Measurements from ENCODE around the gene CD151. TPM values are rescaled to one million over a fixed set of nuclear protein-coding genes. Genes with fewer than 3 reads are reported as not detected.

Gene CD151
- total and polyA plus RNA-seq, 2 experiments from 2014 or later: 248 to 356 TPM

DNA sequence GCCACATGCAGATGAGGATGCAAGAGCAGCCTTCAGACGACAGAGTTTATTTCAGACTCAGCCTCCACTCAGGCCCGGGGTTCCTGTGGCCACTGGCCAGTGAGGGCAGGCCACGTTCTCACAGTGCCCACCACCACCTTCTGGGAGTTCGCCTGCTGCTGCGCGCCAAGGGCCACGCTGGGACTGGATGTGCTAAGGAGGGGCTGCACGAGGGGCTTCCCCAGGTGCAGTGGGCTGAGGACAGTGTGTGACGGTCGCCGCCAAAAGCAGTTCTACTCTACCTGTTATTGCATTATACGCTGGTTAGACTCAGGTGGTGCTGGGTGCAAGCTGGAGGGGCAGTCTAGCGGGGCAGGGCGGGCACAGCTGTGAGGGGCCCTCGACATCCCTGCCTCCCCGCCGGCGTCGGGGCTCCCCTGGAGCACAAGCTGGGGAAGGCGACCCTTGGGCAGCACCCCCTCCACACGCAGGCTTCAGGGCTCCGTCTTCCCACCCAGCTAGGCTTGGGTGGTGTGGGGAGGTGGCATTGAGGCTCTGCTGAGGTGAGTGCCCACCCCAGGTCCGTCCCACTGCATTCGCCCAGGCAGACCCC, 45.6 kb upstream of the CD151 start:
- no peak overlapping the region for H2AFZ ChIP-seq
- H3K4me2 ChIP-seq: no peak overlapping the region
- H3K36me3 ChIP-seq (replicated peaks; ENCODE audit: insufficient read depth, low read depth): no peaks in the 10 kb centered on the region
- 95% methylated on average over 24 of the region's 24 CpGs for whole genome bisulfite sequencing (ENCODE audit: low lambda C conversion rate, missing lambda C conversion rate)
- peaks cover 9% of the 10 kb centered on the region for H3K4me1 ChIP-seq (ENCODE audit: insufficient read depth)
- H4K20me1 ChIP-seq (ENCODE audit: insufficient read depth, poor library complexity, severe bottlenecking): no peaks in the 10 kb centered on the region
- DNase-seq (ENCODE audit: low spot score): no peak
- H3K79me2 ChIP-seq: no peaks in the 10 kb centered on the region
- H3K4me3 ChIP-seq: no peak overlapping the region
- H3K9me3 ChIP-seq (ENCODE audit: low read depth): no peaks in the 10 kb centered on the region
- TF ChIP-seq, protein P1, sequence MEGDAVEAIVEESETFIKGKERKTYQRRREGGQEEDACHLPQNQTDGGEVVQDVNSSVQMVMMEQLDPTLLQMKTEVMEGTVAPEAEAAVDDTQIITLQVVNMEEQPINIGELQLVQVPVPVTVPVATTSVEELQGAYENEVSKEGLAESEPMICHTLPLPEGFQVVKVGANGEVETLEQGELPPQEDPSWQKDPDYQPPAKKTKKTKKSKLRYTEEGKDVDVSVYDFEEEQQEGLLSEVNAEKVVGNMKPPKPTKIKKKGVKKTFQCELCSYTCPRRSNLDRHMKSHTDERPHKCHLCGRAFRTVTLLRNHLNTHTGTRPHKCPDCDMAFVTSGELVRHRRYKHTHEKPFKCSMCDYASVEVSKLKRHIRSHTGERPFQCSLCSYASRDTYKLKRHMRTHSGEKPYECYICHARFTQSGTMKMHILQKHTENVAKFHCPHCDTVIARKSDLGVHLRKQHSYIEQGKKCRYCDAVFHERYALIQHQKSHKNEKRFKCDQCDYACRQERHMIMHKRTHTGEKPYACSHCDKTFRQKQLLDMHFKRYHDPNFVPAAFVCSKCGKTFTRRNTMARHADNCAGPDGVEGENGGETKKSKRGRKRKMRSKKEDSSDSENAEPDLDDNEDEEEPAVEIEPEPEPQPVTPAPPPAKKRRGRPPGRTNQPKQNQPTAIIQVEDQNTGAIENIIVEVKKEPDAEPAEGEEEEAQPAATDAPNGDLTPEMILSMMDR (IDR thresholded peaks at IDR 0.05; ENCODE audit: poor library complexity): no peak
- no peak for TF ChIP-seq EZH2phosphoT487 (IDR thresholded peaks at IDR 0.05; ENCODE audit: low read depth, severe bottlenecking, unreplicated experiment)
- no peak for TF ChIP-seq EZH2 (IDR thresholded peaks at IDR 0.05; ENCODE audit: borderline replicate concordance)
- no peaks in the 10 kb centered on the region for H3K27me3 ChIP-seq
- no peaks in the 10 kb centered on the region for H3K9me2 ChIP-seq (replicated peaks; ENCODE audit: insufficient read depth)
- no peak overlapping the region for H3K27ac ChIP-seq

DNA sequence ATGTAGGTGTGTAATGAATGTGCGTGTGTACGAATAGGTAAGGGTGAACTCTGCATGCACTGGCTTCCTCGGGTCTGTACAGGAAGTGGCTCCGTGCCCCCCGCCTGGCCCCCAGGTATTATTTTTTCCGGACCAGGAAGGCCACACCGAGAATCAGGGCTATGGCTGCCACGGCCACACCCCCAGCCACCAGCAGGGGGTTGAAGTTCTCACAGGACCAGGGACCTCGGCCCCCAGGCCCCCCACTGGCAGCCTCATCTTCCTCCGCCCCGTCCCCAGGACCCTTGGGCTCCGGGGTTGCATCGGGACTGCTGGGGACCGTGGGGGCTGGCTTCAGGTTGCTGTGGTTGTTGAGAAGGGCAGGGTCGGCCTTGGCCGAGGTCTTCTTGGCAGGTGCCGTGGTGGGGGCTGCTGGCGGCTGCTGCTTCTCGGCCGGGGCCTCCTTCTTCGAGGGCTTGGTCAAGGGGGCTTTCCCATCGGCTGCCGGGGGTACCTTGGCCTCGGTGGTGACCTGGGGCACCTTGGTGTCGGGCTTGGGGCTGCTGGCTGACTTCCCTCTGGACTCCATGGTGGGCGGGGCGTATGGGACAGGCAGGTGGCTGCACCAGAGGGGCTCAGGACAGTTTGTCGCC, 44.6 kb upstream of the CD151 start:
- H2AFZ ChIP-seq: no peak overlapping the region
- no peaks in the 10 kb centered on the region for H3K36me3 ChIP-seq (replicated peaks; ENCODE audit: insufficient read depth, low read depth)
- TF ChIP-seq, protein P1 (IDR thresholded peaks at IDR 0.05; ENCODE audit: poor library complexity): no peak
- no peak for TF ChIP-seq EZH2 (IDR thresholded peaks at IDR 0.05; ENCODE audit: borderline replicate concordance)
- no peak for TF ChIP-seq EZH2phosphoT487 (IDR thresholded peaks at IDR 0.05; ENCODE audit: low read depth, severe bottlenecking, unreplicated experiment)
- DNase-seq (ENCODE audit: low spot score): no peak
- H3K4me2 ChIP-seq: no peak overlapping the region
- no peaks in the 10 kb centered on the region for H3K9me3 ChIP-seq (ENCODE audit: low read depth)
- H3K4me1 ChIP-seq (ENCODE audit: insufficient read depth): peaks cover 5% of the 10 kb centered on the region
- H3K27me3 ChIP-seq: no peaks in the 10 kb centered on the region
- H4K20me1 ChIP-seq (ENCODE audit: insufficient read depth, poor library complexity, severe bottlenecking): no peaks in the 10 kb centered on the region
- no peak overlapping the region for H3K27ac ChIP-seq
- H3K4me3 ChIP-seq: no peak overlapping the region
- H3K9me2 ChIP-seq (replicated peaks; ENCODE audit: insufficient read depth): no peaks in the 10 kb centered on the region
- 90% methylated on average over 22 of the region's 28 CpGs for WGBS (ENCODE audit: low lambda C conversion rate, missing lambda C conversion rate)
- H3K79me2 ChIP-seq: no peaks in the 10 kb centered on the region

DNA sequence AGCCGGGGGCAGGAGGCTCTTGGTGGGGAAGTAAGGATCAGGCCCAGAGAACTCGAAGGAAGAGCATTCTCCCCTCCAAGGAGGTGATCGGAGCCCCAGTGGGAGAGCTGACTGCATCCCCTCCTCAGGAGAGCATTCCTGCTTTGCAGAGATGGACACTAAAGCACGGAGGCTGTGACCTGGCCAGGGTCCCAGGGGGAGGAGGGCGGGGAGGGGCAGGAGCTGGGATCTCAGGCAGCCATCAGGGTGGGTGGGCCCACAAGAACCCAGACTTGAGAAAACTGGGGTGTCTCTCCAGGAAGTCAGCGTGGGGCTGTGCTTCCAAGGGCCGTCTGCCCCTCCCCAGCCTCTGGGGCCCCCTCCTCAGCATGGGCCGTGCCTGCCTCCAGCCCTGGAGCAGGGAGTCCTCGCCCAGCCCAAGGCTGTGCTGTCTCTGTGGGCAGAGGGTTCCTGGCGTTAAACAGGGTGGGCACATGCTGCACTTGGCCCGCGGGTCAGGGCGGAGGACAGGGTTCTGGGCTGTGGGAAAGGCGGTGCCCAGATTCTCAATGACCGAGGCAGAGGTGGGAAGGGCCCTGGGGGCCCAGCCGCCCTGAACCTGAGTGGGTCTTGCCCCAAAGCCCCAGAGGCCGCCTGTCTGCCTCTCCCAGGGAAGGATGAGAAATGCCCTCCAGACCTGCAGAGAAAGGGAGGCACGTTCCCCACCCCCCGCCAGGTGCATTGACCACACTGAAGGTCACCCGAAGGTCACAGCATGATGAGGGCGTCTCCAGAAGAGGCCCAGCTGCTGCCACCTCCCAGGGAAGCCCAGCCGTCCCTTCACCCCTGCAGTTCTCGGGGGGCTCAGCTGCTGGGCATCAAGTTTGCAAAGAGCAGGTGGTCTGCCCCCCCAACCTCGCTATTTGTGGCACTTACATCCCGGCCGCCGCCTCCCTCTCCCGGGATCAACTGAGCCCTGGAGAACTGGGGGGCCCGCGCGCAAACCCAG, 43.5 kb upstream of the CD151 start:
- Histone ChIP-seq H3K9me3 (ENCODE audit: low read depth) (no peaks in the 10 kb centered on the region), H3K27ac (no peak overlapping the region), H4K20me1 (ENCODE audit: insufficient read depth, poor library complexity, severe bottlenecking) (no peaks in the 10 kb centered on the region), H3K4me3 (no peak overlapping the region), H2AFZ (no peak overlapping the region), H3K27me3 (no peaks in the 10 kb centered on the region), H3K36me3 (replicated peaks; ENCODE audit: insufficient read depth, low read depth) (no peaks in the 10 kb centered on the region), H3K4me2 (peak overlapping the region; percentile 17), H3K4me1 (ENCODE audit: insufficient read depth) (no peaks in the 10 kb centered on the region), H3K79me2 (no peaks in the 10 kb centered on the region), H3K9me2 (replicated peaks; ENCODE audit: insufficient read depth) (no peaks in the 10 kb centered on the region)
- no peak for DNase-seq (ENCODE audit: low spot score)
- 65% methylated on average over 22 of the region's 31 CpGs for WGBS (ENCODE audit: low lambda C conversion rate, missing lambda C conversion rate)
- TF ChIP-seq EZH2 (IDR thresholded peaks at IDR 0.05; ENCODE audit: borderline replicate concordance) (no peak), EZH2phosphoT487 (IDR thresholded peaks at IDR 0.05; ENCODE audit: low read depth, severe bottlenecking, unreplicated experiment) (no peak)
- TF ChIP-seq, protein P1 (IDR thresholded peaks at IDR 0.05; ENCODE audit: poor library complexity): no peak
